Amniotic epithelial cell (primary cell): ENCODE data around the gene ARHGEF7.

Source experiments
- DNase-seq: peaks from one replicate; pipeline ENCODE4 v3.0.0-alpha.2; 2010; ENCODE audit warnings: low read depth

The ARHGEF7 gene

GRCh38 chr13:111201304-111201940 lies 86.3 kb downstream of the ARHGEF7 start:
- no peak for DNase-seq

GRCh38 chr13:111202156-111202621 lies 87.1 kb downstream of the ARHGEF7 start:
- DNase-seq, result no peak

- peak; percentile 90 for DNase-seq
Observed at GRCh38 chr13:111202745-111203144, 87.6 kb downstream of the ARHGEF7 start.

GRCh38 chr13:111203736-111204389 lies 88.8 kb downstream of the ARHGEF7 start:
- no peak for DNase-seq

- DNase-seq, result peak; percentile 87
Observed at GRCh38 chr13:111204438-111205177, 89.5 kb downstream of the ARHGEF7 start.

GRCh38 chr13:111206148-111206547 lies 91.0 kb downstream of the ARHGEF7 start:
- no peak for DNase-seq

GRCh38 chr13:111209613-111210012 lies 94.5 kb downstream of the ARHGEF7 start:
- DNase-seq, result no peak

- no peak for DNase-seq
Observed at GRCh38 chr13:111210091-111210490, 95.0 kb downstream of the ARHGEF7 start.

- peak; percentile 70 for DNase-seq
Observed at GRCh38 chr13:111210544-111211469, 95.7 kb downstream of the ARHGEF7 start.

GRCh38 chr13:111211789-111212516 lies 96.8 kb downstream of the ARHGEF7 start:
- peak; percentile 80 for DNase-seq

GRCh38 chr13:111212517-111212873 lies 97.4 kb downstream of the ARHGEF7 start:
- no peak for DNase-seq

GRCh38 chr13:111213964-111214726 lies 99.0 kb downstream of the ARHGEF7 start:
- no peak for DNase-seq

- DNase-seq, result no peak
Observed at GRCh38 chr13:111215081-111216047, 100.3 kb downstream of the ARHGEF7 start.

GRCh38 chr13:111216166-111216960 lies 101.3 kb downstream of the ARHGEF7 start:
- peak; percentile 34 for DNase-seq

- DNase-seq, result no peak
Observed at GRCh38 chr13:111217641-111218040, 102.5 kb downstream of the ARHGEF7 start.

- peak; percentile 94 for DNase-seq
Observed at GRCh38 chr13:111219280-111219679, 104.2 kb downstream of the ARHGEF7 start.

- DNase-seq, result no peak
Observed at GRCh38 chr13:111219950-111220349, 104.8 kb downstream of the ARHGEF7 start.

- DNase-seq, result no peak
Observed at GRCh38 chr13:111225166-111225565, 110.1 kb downstream of the ARHGEF7 start.
